GM19240 (cell line): Measurements from ENCODE around the gene DPY19L3.
"Not testable (repeated sequence)": the region's sequence is repeated elsewhere in the genome, so short reads cannot be mapped to it uniquely, and the experiment has no call there.

ENCODE experiments used
- DNase-seq: peaks from one replicate; pipeline ENCODE4 v3.0.0; 2011; ENCODE audit warnings: low spot score; ENCODE audit not compliant: insufficient read length

DPY19L3 gene

GRCh38 chr19:32405431-32406160 lies at the start of gene DPY19L3:
DPY19L3 (plus strand) TSS chr19:32405770; CDS start chr19:32408254, 2,484 bp downstream.
- peak; percentile 86 for DNase-seq

- DNase-seq = no peak
Observed at GRCh38 chr19:32357720-32358119, 47.9 kb upstream of the DPY19L3 start.

GRCh38 chr19:32358321-32358720 lies 47.2 kb upstream of the DPY19L3 start:
- no peak for DNase-seq

- no peak for DNase-seq
Observed at GRCh38 chr19:32359581-32359980, 46.0 kb upstream of the DPY19L3 start.

- no peak for DNase-seq
Observed at GRCh38 chr19:32361574-32362317, 43.8 kb upstream of the DPY19L3 start.

GRCh38 chr19:32362318-32362691 lies 43.3 kb upstream of the DPY19L3 start:
- no peak for DNase-seq

- DNase-seq = no peak
Observed at GRCh38 chr19:32363175-32363574, 42.4 kb upstream of the DPY19L3 start.

- DNase-seq = no peak
Observed at GRCh38 chr19:32363632-32364031, 41.9 kb upstream of the DPY19L3 start.

- DNase-seq = no peak
Observed at GRCh38 chr19:32364040-32364439, 41.5 kb upstream of the DPY19L3 start.

- no peak for DNase-seq
Observed at GRCh38 chr19:32367063-32367462, 38.5 kb upstream of the DPY19L3 start.

- DNase-seq = no peak
Observed at GRCh38 chr19:32367948-32368536, 37.5 kb upstream of the DPY19L3 start.

GRCh38 chr19:32368787-32369186 lies 36.8 kb upstream of the DPY19L3 start:
- DNase-seq = no peak

- DNase-seq = no peak
Observed at GRCh38 chr19:32372726-32373517, 32.6 kb upstream of the DPY19L3 start.

- no peak for DNase-seq
Observed at GRCh38 chr19:32373585-32374295, 31.8 kb upstream of the DPY19L3 start.

GRCh38 chr19:32374362-32374761 lies 31.2 kb upstream of the DPY19L3 start:
- DNase-seq = not testable (repeated sequence)

- DNase-seq = not testable (repeated sequence)
Observed at GRCh38 chr19:32377088-32377487, 28.5 kb upstream of the DPY19L3 start.

- no peak for DNase-seq
Observed at GRCh38 chr19:32380269-32380668, 25.3 kb upstream of the DPY19L3 start.

- DNase-seq = no peak
Observed at GRCh38 chr19:32387701-32388392, 17.7 kb upstream of the DPY19L3 start.

GRCh38 chr19:32388393-32388855 lies 17.1 kb upstream of the DPY19L3 start:
- DNase-seq = no peak

- DNase-seq = no peak
Observed at GRCh38 chr19:32392901-32393300, 12.7 kb upstream of the DPY19L3 start.
